GM12878 (cell line): Measurements from ENCODE around the gene ZNF474. TPM values are rescaled to one million over a fixed set of nuclear protein-coding genes. Genes with fewer than 3 reads are reported as not detected.

Experiments used
- ATAC-seq: fragments of 200-7000 bp; cut with Tn5 transposase; 3 replicates; pipeline ENCODE4 v1.9.1; 2020; ENCODE audit warnings: mild to moderate bottlenecking, moderate library complexity
- BruUV-seq: library from RNA; stranded (reverse); fragments of 400-500 nt; replicated peaks from 2 replicates; lab custom pipeline; 2021; lab: Mats Ljungman, UMichigan
- CTCF ChIA-PET: fragments of 300-600 bp; sonication (Branson Sonifier 250); formaldehyde crosslinking; extraction: SDS; loops from one replicate; lab custom pipeline; 2021; ENCODE audit warnings: inconsistent platforms; lab: Yijun Ruan, JAX
- POLR2A ChIA-PET: fragments of 350-600 bp; formaldehyde crosslinking; extraction: SDS; loops from one replicate; lab custom pipeline; 2021; ENCODE audit warnings: inconsistent platforms; lab: Charles Lee
- RAD21 ChIA-PET: fragments of 300-600 bp; sonication (Branson Sonifier 250); formaldehyde crosslinking; loops from one replicate; lab custom pipeline; 2023; ENCODE audit warnings: antibody characterized with exemption; ENCODE audit not compliant: unreplicated experiment; lab: Charles Lee
- SMC1A ChIA-PET: fragments of 300-600 bp; sonication (Branson Sonifier 250); formaldehyde crosslinking; loops from one replicate; lab custom pipeline; 2023; ENCODE audit not compliant: unreplicated experiment, uncharacterized antibody; lab: Charles Lee
- DNase-seq: peaks from one replicate; pipeline ENCODE4 v3.0.0-alpha.2; 2011; ENCODE audit warnings: low read depth, low spot score
- FAIRE-seq: peaks from 3 replicates; lab custom pipeline; 2011; peaks lifted over from hg19 to GRCh38; lab: Jason Lieb, UNC
- H2AFZ ChIP-seq: 2 replicates; pipeline ENCODE4 v1.6.0; 2011; ENCODE audit warnings: low read depth, low read length, control low read depth; ENCODE audit not compliant: control insufficient read depth
- H3K27ac ChIP-seq: 2 replicates; pipeline ENCODE4 v1.5.1; 2011; ENCODE audit warnings: control low read depth; ENCODE audit not compliant: control insufficient read depth, insufficient read depth
- H3K27me3 ChIP-seq, 2 experiments: replicated peaks in 1 of 2; 2 replicates each; pipeline versions ENCODE4 v1.6.0 to v1.6.1; 2011; ENCODE audit warnings: low read length in 1 of 2; ENCODE audit not compliant: control insufficient read depth in 2 of 2, insufficient read depth in 2 of 2
- H3K36me3 ChIP-seq, 2 experiments: 2 replicates each; pipeline ENCODE4 v1.5.1; 2011; ENCODE audit warnings: low read length in 1 of 2; ENCODE audit not compliant: control insufficient read depth in 2 of 2, insufficient read depth in 2 of 2
- H3K4me1 ChIP-seq: 2 replicates; pipeline ENCODE4 v1.6.1; 2011; ENCODE audit warnings: mild to moderate bottlenecking, low read length, moderate library complexity, mixed read lengths; ENCODE audit not compliant: control insufficient read depth, insufficient read depth
- H3K4me2 ChIP-seq: 2 replicates; pipeline ENCODE4 v1.6.0; 2011; ENCODE audit warnings: control low read depth; ENCODE audit not compliant: control insufficient read depth, insufficient read depth
- H3K4me3 ChIP-seq: fragments of 200-600 bp; sonication (generic); 2 replicates; pipeline ENCODE4 v1.5.1; 2016
- H3K79me2 ChIP-seq: 2 replicates; pipeline ENCODE4 v1.6.0; 2011; ENCODE audit warnings: low read length; ENCODE audit not compliant: control insufficient read depth, insufficient read depth
- H3K9ac ChIP-seq: 2 replicates; pipeline ENCODE4 v1.8.0; 2011; ENCODE audit warnings: low read length, control low read depth, mixed read lengths; ENCODE audit not compliant: control insufficient read depth, insufficient read depth
- H3K9me3 ChIP-seq: replicated peaks from 3 replicates; pipeline ENCODE4 v1.5.1; 2011; ENCODE audit warnings: mild to moderate bottlenecking, low read length; ENCODE audit not compliant: control insufficient read depth, insufficient read depth
- H4K20me1 ChIP-seq: 2 replicates; pipeline ENCODE4 v1.6.0; 2011; ENCODE audit not compliant: control insufficient read depth, insufficient read depth
- HDAC6 ChIP-seq: fragments of 200-600 bp; sonication (generic); IDR thresholded peaks from one replicate; pipeline ENCODE4 v1.8.0; 2017; ENCODE audit warnings: antibody characterized with exemption; ENCODE audit not compliant: unreplicated experiment
- RELA ChIP-seq: fragments of 450-650 bp; IDR thresholded peaks from 2 replicates; pipeline ENCODE4 v1.8.0; 2014; ENCODE audit warnings: borderline replicate concordance; ENCODE audit not compliant: partially characterized antibody
- TCF7 ChIP-seq: IDR thresholded peaks from 2 replicates; pipeline ENCODE4 v1.6.1; 2014; ENCODE audit warnings: antibody characterized with exemption, borderline replicate concordance
- ZBTB11 ChIP-seq: fragments of 450-650 bp; formaldehyde crosslinking; IDR thresholded peaks from 2 replicates; pipeline ENCODE4 v1.5.0; 2022; ENCODE audit warnings: mild to moderate bottlenecking, missing genetic modification characterization
- WGBS: methylation state at CpG from one replicate; pipeline ENCODE4 v1.1.6; 2016; ENCODE audit warnings: low lambda C conversion rate; ENCODE audit not compliant: insufficient replicate concordance, insufficient coverage; ENCODE audit errors: missing lambda C conversion rate; 5-methylcytosine and 5-hydroxymethylcytosine counted together
- in situ Hi-C: fragments of 300-500 bp; cut with MboI; formaldehyde crosslinking; loops from 9 replicates; pipeline ENCODE4 v1.14.3; 2018; ENCODE audit warnings: mixed read lengths
- intact Hi-C: fragments of 100-400 bp; cut with micrococcal nuclease; formaldehyde crosslinking; loops from one replicate; pipeline ENCODE4 v1.14.2; 2022; ENCODE audit not compliant: unreplicated experiment
- polyA plus RNA-seq, 11 experiments: library from polyadenylated mRNA; depleted of rRNA in 4 of 11; unstranded in 6 of 11; stranded (reverse) in 5 of 11; fragments of >200 nt; fragmentation: Nextera tagmentation in 4 of 11; fragmentation: Illumina TruSeq in 1 of 11; extraction: Ambion mirVana in 4 of 11; extraction: Trizol in 1 of 11; gene quantifications; 1 replicate in 1 of 11; 2 replicates in 10 of 11; pipeline versions ENCODE4 v1.2.1 to v1.2.3, GENCODE V29; 2011 to 2016; ENCODE audit warnings: inconsistent platforms in 2 of 11, missing spikeins in 2 of 11, low read depth in 1 of 11
- total RNA-seq, 4 experiments: library from RNA; depleted of rRNA in 3 of 4; stranded (reverse); fragments of >200 nt in 3 of 4; fragmentation: Illumina TruSeq in 1 of 4; extraction: Trizol in 1 of 4; gene quantifications; 2 replicates each; pipeline versions ENCODE4 v1.2.1 to v1.2.3, GENCODE V29; 2013 to 2021

The ZNF474 gene
- total and polyA plus RNA-seq, 10 of the 15 experiments (the other 5 are each of a cell fraction or from before 2014, with no cell fraction given) = 0.06 to 0.97 (median 0.13) TPM; not detected in 3

GRCh38 chr5:122175852-122176251, 46.5 kb downstream of the ZNF474 start (continued):
- no peak for TF ChIP-seq ZBTB11
- TF ChIP-seq, all 136 proteins: peak for 0

GRCh38 chr5:122177161-122177560, 47.8 kb downstream of the ZNF474 start:
- Histone ChIP-seq H3K4me3 (no peak overlapping the region), H3K9ac (no peak overlapping the region), H3K36me3 (no peaks in the 10 kb centered on the region), H3K4me1 (no peaks in the 10 kb centered on the region; the same call in 1 of the 2 replicates), H2AFZ (no peak overlapping the region), H3K4me2 (no peak overlapping the region), H3K27me3 (no peaks in the 10 kb centered on the region), H4K20me1 (no peaks in the 10 kb centered on the region), H3K9me3 (no peaks in the 10 kb centered on the region), H3K27ac (no peak overlapping the region), H3K79me2 (no peaks in the 10 kb centered on the region)
- ChIA-PET RAD21 (no interaction called here), CTCF (interaction anchor here (0.6 to 1.8 kb wide), 3 partner anchors 18 to 815 kb away, joined by 3 to 5 read pairs (median 3); no protein-coding TSS in a partner anchor), POLR2A (no interaction called here), SMC1A (no interaction called here)
- no TSS peak for BruUV-seq
- WGBS = 28% methylated on average over 2 of the region's 2 CpGs
- TF ChIP-seq TCF7 = no peak
- TF ChIP-seq RELA = no peak
- no peak for TF ChIP-seq HDAC6
- ATAC-seq (no peak), FAIRE-seq (no peak), DNase-seq (no peak)
- in situ Hi-C loops (no loop called here), intact Hi-C loops (no loop called here)
